ENCODE results near the gene MRPL38.

The MRPL38 gene

GRCh38 chr17:75849724-75850123, 55.0 kb downstream of the MRPL38 start:
- peaks cover 14% of the 10 kb centered on the region for H3K4me1 ChIP-seq (ENCODE audit: insufficient read depth, low read length)

DNA sequence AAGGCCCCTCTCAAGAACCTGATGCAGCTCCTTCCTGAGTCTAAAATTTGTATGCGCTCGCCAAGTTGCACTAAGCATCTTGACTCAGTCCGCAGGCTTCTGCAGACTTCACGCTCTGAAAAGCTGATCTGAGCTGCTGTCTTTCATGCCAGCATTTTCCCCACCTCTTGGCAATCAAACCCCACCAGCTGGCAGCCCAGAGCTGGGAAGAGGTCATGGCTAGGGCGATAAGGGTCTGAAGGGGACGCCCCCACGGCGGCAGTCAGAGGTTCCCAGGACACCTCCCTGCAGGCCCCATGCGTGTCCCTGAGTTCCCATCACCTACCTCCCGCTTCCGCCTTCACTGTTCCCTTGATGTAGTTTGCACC, 55.4 kb downstream of the MRPL38 start:
- ATAC-seq (ENCODE audit: insufficient read depth, low read depth): no peak
- peaks cover 51% of the 10 kb centered on the region for H3K36me3 ChIP-seq (ENCODE audit: insufficient read depth, low read length)
- no peaks in the 10 kb centered on the region for H3K27me3 ChIP-seq (ENCODE audit: insufficient read depth, low read length, poor library complexity)
- no peak overlapping the region for H3K27ac ChIP-seq (ENCODE audit: low read length)
- H3K4me2 ChIP-seq (ENCODE audit: insufficient read depth, low read length): no peak overlapping the region
- H3K4me3 ChIP-seq (ENCODE audit: low read depth in 1 of 2, low read length in 2 of 2): no peak overlapping the region
- H3K79me2 ChIP-seq (ENCODE audit: insufficient read depth, low read length): peaks cover 17% of the 10 kb centered on the region
- no peak for TF ChIP-seq CTCF (IDR thresholded peaks at IDR 0.05; ENCODE audit: borderline replicate concordance, extremely low read depth, low read length, poor library complexity, severe bottlenecking)
- TF ChIP-seq EZH2 (IDR thresholded peaks at IDR 0.05; ENCODE audit: borderline replicate concordance, low read depth, low read length, severe bottlenecking): no peak
- H2AFZ ChIP-seq (ENCODE audit: low read depth, low read length): no peak overlapping the region
- H3K4me1 ChIP-seq (ENCODE audit: insufficient read depth, low read length): peaks cover 12% of the 10 kb centered on the region
- no peak overlapping the region for H3K9ac ChIP-seq (ENCODE audit: low read depth, low read length)
- DNase-seq: no peak
- peaks cover 4% of the 10 kb centered on the region for H4K20me1 ChIP-seq (ENCODE audit: insufficient read depth, low read length)
- H3K9me3 ChIP-seq (ENCODE audit: insufficient read depth, low read length, severe bottlenecking): no peaks in the 10 kb centered on the region

More at GRCh38 chr17:75849724-75850123, 55.0 kb downstream of the MRPL38 start:
- Histone ChIP-seq H3K36me3 (ENCODE audit: insufficient read depth, low read length) (peaks cover 51% of the 10 kb centered on the region), H3K9me3 (ENCODE audit: insufficient read depth, low read length, severe bottlenecking) (no peaks in the 10 kb centered on the region), H2AFZ (ENCODE audit: low read depth, low read length) (no peak overlapping the region), H3K27me3 (ENCODE audit: insufficient read depth, low read length, poor library complexity) (no peaks in the 10 kb centered on the region), H4K20me1 (ENCODE audit: insufficient read depth, low read length) (peaks cover 5% of the 10 kb centered on the region), H3K9ac (ENCODE audit: low read depth, low read length) (no peak overlapping the region), H3K27ac (ENCODE audit: low read length) (no peak overlapping the region), H3K79me2 (ENCODE audit: insufficient read depth, low read length) (peaks cover 21% of the 10 kb centered on the region), H3K4me2 (ENCODE audit: insufficient read depth, low read length) (no peak overlapping the region), H3K4me3 (ENCODE audit: low read depth in 1 of 2, low read length in 2 of 2) (no peak overlapping the region)
- TF ChIP-seq EZH2 (IDR thresholded peaks at IDR 0.05; ENCODE audit: borderline replicate concordance, low read depth, low read length, severe bottlenecking): no peak
- no peak for TF ChIP-seq CTCF (IDR thresholded peaks at IDR 0.05; ENCODE audit: borderline replicate concordance, extremely low read depth, low read length, poor library complexity, severe bottlenecking)
- ATAC-seq (ENCODE audit: insufficient read depth, low read depth): no peak
- no peak for DNase-seq

All from DND-41 (cell line).